Loucy (cell line): ENCODE measurements around the gene CACNA1H.
"Not testable (repeated sequence)": the region's sequence is repeated elsewhere in the genome, so short reads cannot be mapped to it uniquely, and the experiment has no call there.

Source experiments
- EZH2phosphoT487 ChIP-seq: fragments of 200-600 bp; IDR thresholded peaks from 2 replicates; pipeline ENCODE4 v1.6.1; 2018; ENCODE audit warnings: antibody characterized with exemption, mild to moderate bottlenecking, moderate library complexity, borderline replicate concordance
- TF ChIP-seq, protein P1 (sequence below): fragments of 200-600 bp; sonication (generic); conservative IDR thresholded peaks from 2 replicates; pipeline ENCODE4 v1.5.1; 2014; ENCODE audit warnings: mild to moderate bottlenecking, antibody characterized with exemption, low read length

DNA sequence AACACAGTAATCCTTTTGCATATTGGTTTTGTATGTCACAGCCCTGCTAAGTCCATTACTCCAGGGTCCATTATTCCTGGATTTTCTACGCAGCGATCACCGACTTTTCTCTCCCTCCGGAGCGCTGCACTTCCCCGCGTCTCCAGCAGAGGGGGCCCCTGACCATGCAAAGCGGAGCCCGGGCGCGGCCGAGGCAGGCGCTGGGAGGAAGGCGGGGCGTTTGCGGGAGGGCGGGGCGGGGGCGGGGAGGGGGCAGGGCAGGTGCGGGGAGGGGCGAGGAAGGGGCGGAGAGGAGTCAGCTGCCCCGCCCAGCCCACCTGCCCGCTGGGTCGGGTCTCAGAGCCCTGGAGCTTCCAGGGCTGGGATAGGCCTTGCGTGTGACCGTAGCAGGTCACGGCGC, 83.8 kb downstream of the CACNA1H start:
- TF ChIP-seq, protein P1, sequence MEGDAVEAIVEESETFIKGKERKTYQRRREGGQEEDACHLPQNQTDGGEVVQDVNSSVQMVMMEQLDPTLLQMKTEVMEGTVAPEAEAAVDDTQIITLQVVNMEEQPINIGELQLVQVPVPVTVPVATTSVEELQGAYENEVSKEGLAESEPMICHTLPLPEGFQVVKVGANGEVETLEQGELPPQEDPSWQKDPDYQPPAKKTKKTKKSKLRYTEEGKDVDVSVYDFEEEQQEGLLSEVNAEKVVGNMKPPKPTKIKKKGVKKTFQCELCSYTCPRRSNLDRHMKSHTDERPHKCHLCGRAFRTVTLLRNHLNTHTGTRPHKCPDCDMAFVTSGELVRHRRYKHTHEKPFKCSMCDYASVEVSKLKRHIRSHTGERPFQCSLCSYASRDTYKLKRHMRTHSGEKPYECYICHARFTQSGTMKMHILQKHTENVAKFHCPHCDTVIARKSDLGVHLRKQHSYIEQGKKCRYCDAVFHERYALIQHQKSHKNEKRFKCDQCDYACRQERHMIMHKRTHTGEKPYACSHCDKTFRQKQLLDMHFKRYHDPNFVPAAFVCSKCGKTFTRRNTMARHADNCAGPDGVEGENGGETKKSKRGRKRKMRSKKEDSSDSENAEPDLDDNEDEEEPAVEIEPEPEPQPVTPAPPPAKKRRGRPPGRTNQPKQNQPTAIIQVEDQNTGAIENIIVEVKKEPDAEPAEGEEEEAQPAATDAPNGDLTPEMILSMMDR: not testable (repeated sequence)
- not testable (repeated sequence) for TF ChIP-seq EZH2phosphoT487
